K562 (cell line): ENCODE data around the gene KXD1. TPM values are rescaled to one million over a fixed set of nuclear protein-coding genes. Genes with fewer than 3 reads are reported as not detected.

Experiments used
- ATF1 ChIP-seq, 2 experiments: fragments of 450-650 bp in 1 of 2; IDR thresholded peaks; 2 replicates each; pipeline ENCODE4 v1.6.1; 2016; ENCODE audit warnings: missing compliant biosample characterization in 1 of 2, missing genetic modification characterization in 1 of 2
- BCOR ChIP-seq: fragments of 450-650 bp; IDR thresholded peaks from 2 replicates; pipeline ENCODE4 v1.6.1; 2016
- BHLHE40 ChIP-seq: IDR thresholded peaks from 2 replicates; pipeline ENCODE4 v1.6.1; 2011; ENCODE audit warnings: low read length, improper control_type of control experiment
- CBX8 ChIP-seq: fragments of 200-600 bp; sonication (generic); IDR thresholded peaks from 2 replicates; pipeline ENCODE4 v1.6.1; 2012; ENCODE audit warnings: borderline replicate concordance, mixed run types, low read depth, mild to moderate bottlenecking, moderate library complexity, mixed read lengths, low read length, control low read depth, inconsistent platforms; ENCODE audit not compliant: poor library complexity, severe bottlenecking; ENCODE audit errors: extremely low read depth
- EP300 ChIP-seq: IDR thresholded peaks from 2 replicates; pipeline ENCODE4 v1.6.1; 2012; ENCODE audit warnings: low read length, improper control_type of control experiment
- ILK ChIP-seq: fragments of 450-650 bp; IDR thresholded peaks from 2 replicates; pipeline ENCODE4 v1.6.1; 2016; ENCODE audit warnings: missing genetic modification characterization, low read depth, mild to moderate bottlenecking, missing compliant biosample characterization, moderate library complexity, borderline replicate concordance
- NEUROD1 ChIP-seq: fragments of 150-350 bp; IDR thresholded peaks from 2 replicates; pipeline ENCODE4 v1.6.1; 2014; ENCODE audit warnings: borderline replicate concordance, low read length, low read depth; ENCODE audit not compliant: partially characterized antibody
- NFE2 ChIP-seq: IDR thresholded peaks from 2 replicates; pipeline ENCODE4 v1.6.1; 2014; ENCODE audit warnings: antibody characterized with exemption, low read depth
- POLR2H ChIP-seq: IDR thresholded peaks from 2 replicates; pipeline ENCODE4 v1.6.1; 2016; ENCODE audit warnings: missing genetic modification characterization, low read depth, mild to moderate bottlenecking, control low read depth, missing compliant biosample characterization, moderate library complexity
- PTBP1 ChIP-seq: fragments of 200-400 bp; formaldehyde crosslinking; IDR thresholded peaks from 2 replicates; pipeline ENCODE4 v1.6.1; 2017; ENCODE audit warnings: low read depth, low read length
- RBM22 ChIP-seq: fragments of 200-400 bp; formaldehyde crosslinking; IDR thresholded peaks from 2 replicates; pipeline ENCODE4 v1.6.1; 2018; ENCODE audit warnings: low read length, low read depth; ENCODE audit not compliant: poor library complexity, severe bottlenecking
- SMARCE1 ChIP-seq: fragments of 450-650 bp; IDR thresholded peaks from 2 replicates; pipeline ENCODE4 v1.7.1; 2016; ENCODE audit warnings: mild to moderate bottlenecking
- SNIP1 ChIP-seq: fragments of 450-650 bp; IDR thresholded peaks from 2 replicates; pipeline ENCODE4 v1.7.1; 2017; ENCODE audit warnings: low read depth, mild to moderate bottlenecking
- SREBF1 ChIP-seq: fragments of 150-350 bp; IDR thresholded peaks from 2 replicates; pipeline ENCODE4 v1.6.1; 2014; ENCODE audit warnings: antibody characterized with exemption, low read depth, low read length, borderline replicate concordance
- ZNF121 ChIP-seq: sonication (generic); formaldehyde crosslinking; conservative IDR thresholded peaks from 2 replicates; pipeline ENCODE4 v1.8.0; 2022; ENCODE audit warnings: missing genetic modification reagents
- ZNF316 ChIP-seq: fragments of 450-650 bp; IDR thresholded peaks from 2 replicates; pipeline ENCODE4 v1.6.1; 2016
- ZNF354B ChIP-seq: fragments of 250-450 bp; sonication (Bioruptor Pico); IDR thresholded peaks from 2 replicates; pipeline ENCODE4 v1.4.0; 2020
- ZNF785 ChIP-seq: fragments of 250-450 bp; sonication (Bioruptor Pico); IDR thresholded peaks from 2 replicates; pipeline ENCODE4 v1.4.0; 2020; ENCODE audit warnings: mild to moderate bottlenecking
- polyA plus RNA-seq, 8 experiments: library from polyadenylated mRNA; depleted of rRNA in 4 of 8; stranded (reverse) in 5 of 8; unstranded in 3 of 8; fragments of >200 nt; fragmentation: Nextera tagmentation in 2 of 8; fragmentation: Illumina TruSeq in 1 of 8; extraction: Ambion mirVana in 2 of 8; extraction: Trizol in 1 of 8; gene quantifications; 2 replicates each; pipeline versions ENCODE4 v1.2.1 to v1.2.3, GENCODE V29; 2011 to 2014; ENCODE audit warnings: inconsistent platforms in 1 of 8, missing spikeins in 1 of 8
- total RNA-seq, 7 experiments: library from RNA; depleted of rRNA in 6 of 7; stranded (reverse); fragments of >200 nt in 6 of 7; fragmentation: Illumina TruSeq in 2 of 7; extraction: Trizol in 2 of 7; gene quantifications; 2 replicates each; pipeline versions ENCODE4 v1.2.1 to v1.2.3, GENCODE V29; 2011 to 2021; ENCODE audit warnings: low replicate concordance in 1 of 7
- TF ChIP-seq, protein P1 (sequence below): sonication (generic); formaldehyde crosslinking; IDR thresholded peaks from 2 replicates; pipeline ENCODE4 v1.5.0; 2020; ENCODE audit warnings: missing genetic modification reagents
- TF ChIP-seq, protein P2 (sequence below): fragments of 450-650 bp; IDR thresholded peaks from 2 replicates; pipeline ENCODE4 v1.6.1; 2016
- TF ChIP-seq, protein P3 (sequence below): fragments of 450-650 bp; formaldehyde crosslinking; IDR thresholded peaks from 2 replicates; pipeline ENCODE4 v1.4.0; 2022; ENCODE audit warnings: missing genetic modification characterization
- TF ChIP-seq, protein P4 (sequence below): fragments of 450-650 bp; formaldehyde crosslinking; IDR thresholded peaks from 2 replicates; pipeline ENCODE4 v1.4.0; 2020; ENCODE audit warnings: mild to moderate bottlenecking, mixed read lengths
- TF ChIP-seq, protein P5 (sequence below): fragments of 250-450 bp; sonication (Bioruptor Pico); IDR thresholded peaks from 2 replicates; pipeline ENCODE4 v1.5.0; 2020; ENCODE audit warnings: mild to moderate bottlenecking

KXD1 gene
- total and polyA plus RNA-seq, 9 of the 15 experiments (the other 6 are each of a cell fraction or from before 2014, with no cell fraction given): 21.9 to 210 (median 118) TPM

DNA sequence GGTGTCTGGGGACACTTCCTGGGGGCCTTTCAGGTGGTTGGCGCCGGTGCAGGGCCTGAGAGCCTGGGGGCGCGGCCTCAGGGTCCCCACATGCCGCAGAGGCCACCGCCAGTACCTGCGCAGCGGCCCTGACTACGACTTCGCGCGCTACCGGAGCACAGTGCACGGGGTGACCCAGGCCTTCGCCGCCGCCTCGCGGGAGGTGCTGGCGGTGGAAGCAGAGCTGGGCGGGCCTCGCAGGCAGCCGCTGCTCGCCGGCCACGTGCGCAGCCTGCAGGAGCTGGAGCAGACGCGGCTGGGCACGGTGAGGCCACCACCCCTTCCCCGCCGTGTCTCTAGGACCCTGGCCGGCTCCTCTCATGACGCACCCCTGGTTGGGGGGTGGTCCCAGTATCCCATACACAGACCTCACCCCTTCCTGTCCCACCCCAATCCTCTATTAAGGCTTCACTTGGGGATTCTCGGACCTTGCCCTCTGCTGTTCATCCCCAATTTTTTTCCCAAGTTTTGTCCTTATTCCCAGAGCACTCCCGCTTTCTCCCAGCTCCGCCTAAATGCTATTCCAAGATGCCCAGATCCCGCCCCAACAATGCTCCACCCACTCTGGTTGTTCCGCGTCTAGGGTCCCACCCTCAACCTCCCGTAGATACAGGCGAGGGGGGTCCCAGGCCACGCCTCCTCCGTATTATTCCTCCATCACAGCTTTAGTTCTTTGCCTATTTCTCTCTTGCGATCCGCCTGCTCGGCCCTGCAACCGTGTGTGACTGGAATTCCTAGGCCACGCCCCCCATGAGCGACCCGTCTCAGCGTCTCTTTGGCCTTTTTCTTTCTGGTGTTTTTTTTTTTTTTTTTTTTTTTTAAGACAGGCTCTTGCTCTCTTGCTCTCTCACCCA is 32.0 kb downstream of the KXD1 start (continued):
- TF ChIP-seq, protein P1, sequence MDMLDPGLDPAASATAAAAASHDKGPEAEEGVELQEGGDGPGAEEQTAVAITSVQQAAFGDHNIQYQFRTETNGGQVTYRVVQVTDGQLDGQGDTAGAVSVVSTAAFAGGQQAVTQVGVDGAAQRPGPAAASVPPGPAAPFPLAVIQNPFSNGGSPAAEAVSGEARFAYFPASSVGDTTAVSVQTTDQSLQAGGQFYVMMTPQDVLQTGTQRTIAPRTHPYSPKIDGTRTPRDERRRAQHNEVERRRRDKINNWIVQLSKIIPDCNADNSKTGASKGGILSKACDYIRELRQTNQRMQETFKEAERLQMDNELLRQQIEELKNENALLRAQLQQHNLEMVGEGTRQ: peak; percentile 70
- TF ChIP-seq RBM22 (peak; percentile 32), CBX8 (no peak), SREBF1 (no peak), EP300 (no peak), BCOR (no peak), NEUROD1 (peak; percentile 23), ZNF785 (CRISPR knock-in tag) (no peak), SNIP1 (no peak), PTBP1 (no peak), BHLHE40 (peak; percentile 89), ZNF316 (no peak), POLR2H (tag) (no peak), ILK (no peak), ZNF121 (CRISPR knock-in tag) (no peak), NFE2 (no peak), ATF1 (CRISPR knock-in tag; IDR thresholded peaks at IDR 0.05) (no peak), ATF1 (tag; IDR thresholded peaks at IDR 0.05) (no peak), SMARCE1 (no peak), ZNF354B (no peak)
- TF ChIP-seq, protein P2, sequence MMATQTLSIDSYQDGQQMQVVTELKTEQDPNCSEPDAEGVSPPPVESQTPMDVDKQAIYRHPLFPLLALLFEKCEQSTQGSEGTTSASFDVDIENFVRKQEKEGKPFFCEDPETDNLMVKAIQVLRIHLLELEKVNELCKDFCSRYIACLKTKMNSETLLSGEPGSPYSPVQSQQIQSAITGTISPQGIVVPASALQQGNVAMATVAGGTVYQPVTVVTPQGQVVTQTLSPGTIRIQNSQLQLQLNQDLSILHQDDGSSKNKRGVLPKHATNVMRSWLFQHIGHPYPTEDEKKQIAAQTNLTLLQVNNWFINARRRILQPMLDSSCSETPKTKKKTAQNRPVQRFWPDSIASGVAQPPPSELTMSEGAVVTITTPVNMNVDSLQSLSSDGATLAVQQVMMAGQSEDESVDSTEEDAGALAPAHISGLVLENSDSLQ: no peak
- TF ChIP-seq, protein P3, sequence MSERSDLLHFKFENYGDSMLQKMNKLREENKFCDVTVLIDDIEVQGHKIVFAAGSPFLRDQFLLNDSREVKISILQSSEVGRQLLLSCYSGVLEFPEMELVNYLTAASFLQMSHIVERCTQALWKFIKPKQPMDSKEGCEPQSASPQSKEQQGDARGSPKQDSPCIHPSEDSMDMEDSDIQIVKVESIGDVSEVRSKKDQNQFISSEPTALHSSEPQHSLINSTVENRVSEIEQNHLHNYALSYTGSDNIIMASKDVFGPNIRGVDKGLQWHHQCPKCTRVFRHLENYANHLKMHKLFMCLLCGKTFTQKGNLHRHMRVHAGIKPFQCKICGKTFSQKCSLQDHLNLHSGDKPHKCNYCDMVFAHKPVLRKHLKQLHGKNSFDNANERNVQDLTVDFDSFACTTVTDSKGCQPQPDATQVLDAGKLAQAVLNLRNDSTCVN (CRISPR knock-in tag): no peak
- TF ChIP-seq, protein P4, sequence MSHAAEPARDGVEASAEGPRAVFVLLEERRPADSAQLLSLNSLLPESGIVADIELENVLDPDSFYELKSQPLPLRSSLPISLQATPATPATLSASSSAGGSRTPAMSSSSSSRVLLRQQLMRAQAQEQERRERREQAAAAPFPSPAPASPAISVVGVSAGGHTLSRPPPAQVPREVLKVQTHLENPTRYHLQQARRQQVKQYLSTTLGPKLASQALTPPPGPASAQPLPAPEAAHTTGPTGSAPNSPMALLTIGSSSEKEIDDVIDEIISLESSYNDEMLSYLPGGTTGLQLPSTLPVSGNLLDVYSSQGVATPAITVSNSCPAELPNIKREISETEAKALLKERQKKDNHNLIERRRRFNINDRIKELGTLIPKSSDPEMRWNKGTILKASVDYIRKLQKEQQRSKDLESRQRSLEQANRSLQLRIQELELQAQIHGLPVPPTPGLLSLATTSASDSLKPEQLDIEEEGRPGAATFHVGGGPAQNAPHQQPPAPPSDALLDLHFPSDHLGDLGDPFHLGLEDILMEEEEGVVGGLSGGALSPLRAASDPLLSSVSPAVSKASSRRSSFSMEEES: no peak
- TF ChIP-seq, protein P5, sequence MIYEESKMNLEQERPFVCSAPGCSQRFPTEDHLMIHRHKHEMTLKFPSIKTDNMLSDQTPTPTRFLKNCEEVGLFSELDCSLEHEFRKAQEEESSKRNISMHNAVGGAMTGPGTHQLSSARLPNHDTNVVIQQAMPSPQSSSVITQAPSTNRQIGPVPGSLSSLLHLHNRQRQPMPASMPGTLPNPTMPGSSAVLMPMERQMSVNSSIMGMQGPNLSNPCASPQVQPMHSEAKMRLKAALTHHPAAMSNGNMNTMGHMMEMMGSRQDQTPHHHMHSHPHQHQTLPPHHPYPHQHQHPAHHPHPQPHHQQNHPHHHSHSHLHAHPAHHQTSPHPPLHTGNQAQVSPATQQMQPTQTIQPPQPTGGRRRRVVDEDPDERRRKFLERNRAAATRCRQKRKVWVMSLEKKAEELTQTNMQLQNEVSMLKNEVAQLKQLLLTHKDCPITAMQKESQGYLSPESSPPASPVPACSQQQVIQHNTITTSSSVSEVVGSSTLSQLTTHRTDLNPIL (CRISPR knock-in tag): no peak
